ENCODE measurements around the gene SLIRP. TPM values are rescaled to one million over a fixed set of nuclear protein-coding genes. Genes with fewer than 3 reads are reported as not detected.

The SLIRP gene
- total RNA-seq (2022; extraction: Qiagen RNA extraction): 316 to 483 TPM (median 351 TPM) in 5 replicates

GRCh38 chr14:77707724-77708408 lies at the start of gene SLIRP, which contains the start of gene ALKBH1:
Gene SLIRP, plus strand, starts transcription at chr14:77708103. Its CDS starts 9 bp downstream, at chr14:77708112.
Gene ALKBH1, minus strand, starts transcription at chr14:77708023. Its CDS starts 19 bp downstream, at chr14:77708004.

DNA sequence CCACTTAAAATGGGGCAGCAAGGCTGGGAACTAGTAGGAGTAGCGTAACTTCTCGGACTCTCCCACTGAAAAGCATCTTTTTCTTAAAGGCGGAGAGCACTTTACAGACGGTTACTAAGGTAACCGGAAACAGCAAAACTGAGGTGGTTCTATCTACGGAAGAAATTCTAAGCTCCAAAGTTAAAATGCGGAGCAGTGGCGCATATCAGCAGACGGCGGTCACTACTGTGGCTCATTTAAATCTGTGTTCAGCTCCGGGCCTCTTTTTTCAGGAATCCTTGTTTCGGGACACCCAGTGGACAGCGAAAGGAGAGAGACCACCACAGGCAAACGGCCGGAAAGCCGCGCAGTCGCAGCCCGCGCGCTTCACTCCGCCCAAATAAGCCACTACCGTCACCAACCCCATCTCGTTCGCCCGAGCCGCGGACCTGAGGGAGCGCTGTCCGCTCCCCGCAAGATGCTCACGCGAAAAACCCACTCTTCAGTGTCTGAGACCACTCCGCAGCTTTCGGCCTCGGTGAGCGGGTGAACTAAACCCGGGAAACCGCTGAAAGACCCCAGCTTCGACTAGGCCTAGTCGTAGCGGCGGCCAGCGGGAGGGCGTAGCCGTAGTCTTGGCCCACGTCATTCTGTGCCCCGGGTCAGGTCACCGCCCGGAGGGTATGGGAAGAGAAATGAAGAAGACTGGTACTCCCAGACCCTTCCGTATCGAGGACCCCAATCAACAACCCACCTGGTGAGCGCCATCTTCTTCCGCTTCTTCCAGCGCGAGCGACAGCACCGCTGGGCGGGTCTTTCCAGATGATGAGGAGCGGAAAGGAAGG lies 52.7 kb downstream of the SLIRP start, which contains the start of gene SNW1:
Gene SNW1, minus strand, starts transcription at position 776 of the 824 bp plus-strand sequence. Its CDS starts 29 bp downstream, at position 747.

Other genes with a start within 250 kb of the SLIRP start
- gene ISM2, start 209.3 kb upstream of the SLIRP start, total RNA-seq (2022; extraction: Qiagen RNA extraction): 0.34 to 0.43 TPM (median 0.39 TPM) in 5 replicates
- 27.3 to 40.1 TPM (median 34.8 TPM) in 5 replicates for gene SPTLC2, start 91.5 kb upstream of the SLIRP start, total RNA-seq (2022; extraction: Qiagen RNA extraction)
- gene ALKBH1, start 80 bp upstream of the SLIRP start, total RNA-seq (2022; extraction: Qiagen RNA extraction): 14.8 to 16.8 TPM (median 15.8 TPM) in 5 replicates
- 68.4 to 92.2 TPM (median 83.4 TPM) in 5 replicates for gene SNW1, start 53.1 kb downstream of the SLIRP start, total RNA-seq (2022; extraction: Qiagen RNA extraction)
- 4.4 to 6.5 TPM (median 5.6 TPM) in 5 replicates for gene ADCK1, start 92.0 kb downstream of the SLIRP start, total RNA-seq (2022; extraction: Qiagen RNA extraction)

Measured in A549 treated with dexamethasone at 1 μM for 4 hours (cell line).